ENCODE data around the gene NUDT13. TPM values are rescaled to one million over a fixed set of nuclear protein-coding genes. Genes with fewer than 3 reads are reported as not detected.
"Not testable (repeated sequence)": the region's sequence is repeated elsewhere in the genome, so short reads cannot be mapped to it uniquely, and the experiment has no call there.

Gene NUDT13
- total RNA-seq, 1 donor from 2014 or later = 2.1 TPM

GRCh38 chr10:73099141-73099540 lies 11.1 kb upstream of the NUDT13 start:
- no peak for DNase-seq

- DNase-seq = no peak
Observed at GRCh38 chr10:73106301-73106700, 4.0 kb upstream of the NUDT13 start.

GRCh38 chr10:73109248-73109652 lies 1.0 kb upstream of the NUDT13 start:
- DNase-seq = not testable (repeated sequence)

- DNase-seq = not testable (repeated sequence)
Observed at GRCh38 chr10:73112032-73112431, 1.8 kb downstream of the NUDT13 start.

GRCh38 chr10:73113551-73113950 lies 3.3 kb downstream of the NUDT13 start:
- DNase-seq = no peak

- no peak for DNase-seq
Observed at GRCh38 chr10:73116017-73116416, 5.8 kb downstream of the NUDT13 start.

GRCh38 chr10:73117976-73118743 lies 7.9 kb downstream of the NUDT13 start:
- DNase-seq = peak; percentile 37

GRCh38 chr10:73119457-73119856 lies 9.2 kb downstream of the NUDT13 start:
- no peak for DNase-seq

GRCh38 chr10:73119952-73120351 lies 9.7 kb downstream of the NUDT13 start:
- DNase-seq = no peak

- no peak for DNase-seq
Observed at GRCh38 chr10:73126343-73126742, 16.1 kb downstream of the NUDT13 start.

GRCh38 chr10:73131301-73131700 lies 21.0 kb downstream of the NUDT13 start:
- no peak for DNase-seq

- DNase-seq = no peak
Observed at GRCh38 chr10:73131913-73132686, 21.8 kb downstream of the NUDT13 start.

GRCh38 chr10:73134727-73135126 lies 24.5 kb downstream of the NUDT13 start:
- DNase-seq = no peak

GRCh38 chr10:73136627-73137026 lies 26.4 kb downstream of the NUDT13 start:
- no peak for DNase-seq

- DNase-seq = no peak
Observed at GRCh38 chr10:73139251-73139650, 29.0 kb downstream of the NUDT13 start.

- DNase-seq = no peak
Observed at GRCh38 chr10:73141603-73142002, 31.3 kb downstream of the NUDT13 start.

GRCh38 chr10:73150633-73151413 lies 40.6 kb downstream of the NUDT13 start:
- DNase-seq = not testable (repeated sequence)

GRCh38 chr10:73152009-73152408 lies 41.8 kb downstream of the NUDT13 start:
- DNase-seq = no peak

- no peak for DNase-seq
Observed at GRCh38 chr10:73156054-73156453, 45.8 kb downstream of the NUDT13 start.

- peak; percentile 83 for DNase-seq
Observed at GRCh38 chr10:73159038-73159648, 48.9 kb downstream of the NUDT13 start.

- DNase-seq = no peak
Observed at GRCh38 chr10:73161079-73161478, 50.8 kb downstream of the NUDT13 start.

- no peak for DNase-seq
Observed at GRCh38 chr10:73161662-73162061, 51.4 kb downstream of the NUDT13 start.
